T-helper 22 cell (primary cell): ENCODE data around the gene TUSC2.
"Not testable (repeated sequence)": the region's sequence is repeated elsewhere in the genome, so short reads cannot be mapped to it uniquely, and the experiment has no call there.

Experiments
- DNase-seq: peaks from one replicate; pipeline ENCODE4 v3.0.0-alpha.2; 2020; ENCODE audit warnings: low read depth

TUSC2 gene

DNA sequence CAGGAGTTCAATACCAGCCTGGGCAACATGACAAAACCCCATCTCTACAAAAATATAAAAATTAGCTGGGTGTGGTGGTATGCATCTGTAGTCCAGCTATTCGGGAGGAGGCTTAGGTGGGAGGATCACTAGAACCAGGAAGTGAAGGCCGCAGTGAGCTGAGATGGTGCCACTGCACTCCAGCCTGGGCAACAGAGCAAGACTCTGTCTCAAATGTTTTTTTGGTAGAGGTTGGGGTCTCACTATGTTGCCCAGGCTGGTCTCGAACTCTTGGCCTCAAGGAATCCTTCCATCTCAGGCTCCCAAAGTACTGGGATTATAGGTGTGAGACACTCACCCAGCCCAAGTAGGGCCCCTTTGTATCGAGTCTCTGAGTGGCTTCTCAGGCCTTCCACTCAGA lies 33.9 kb downstream of the TUSC2 start:
- no peak for DNase-seq

DNA sequence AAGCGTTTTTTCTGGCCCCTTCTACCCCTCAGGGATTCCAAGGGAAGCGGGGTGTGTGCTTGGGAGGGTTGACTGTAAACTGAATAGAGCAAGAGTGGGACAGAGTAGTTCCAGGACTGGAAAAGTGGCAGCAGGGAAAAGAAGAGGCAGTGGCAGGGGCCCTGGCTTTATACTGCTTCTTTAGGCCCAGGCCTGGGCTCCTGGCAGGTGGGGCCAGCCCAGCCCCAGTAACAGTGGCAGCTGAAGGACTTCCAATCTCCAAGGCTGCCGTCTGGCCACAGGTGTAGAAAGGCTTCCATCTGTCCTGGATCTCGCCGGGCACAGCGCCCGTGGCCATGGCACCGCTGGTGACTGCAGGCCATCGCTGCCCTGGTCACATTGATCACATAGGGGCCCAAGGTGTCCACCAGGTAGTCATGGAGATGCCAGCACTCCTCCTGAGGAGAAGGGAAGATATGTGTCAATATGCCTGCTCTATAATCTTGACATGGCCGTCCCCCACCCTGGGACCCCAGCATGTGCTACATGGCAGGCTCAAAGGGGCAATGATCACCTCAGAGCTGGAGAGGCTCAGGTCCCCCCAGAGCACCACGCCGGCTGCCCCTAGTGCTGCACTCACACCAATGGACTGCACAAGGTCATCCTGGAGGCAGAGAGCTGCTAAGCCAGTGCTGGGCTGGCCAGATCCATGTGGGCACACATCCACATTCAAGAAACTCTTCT lies 34.8 kb downstream of the TUSC2 start:
- no peak for DNase-seq

DNA sequence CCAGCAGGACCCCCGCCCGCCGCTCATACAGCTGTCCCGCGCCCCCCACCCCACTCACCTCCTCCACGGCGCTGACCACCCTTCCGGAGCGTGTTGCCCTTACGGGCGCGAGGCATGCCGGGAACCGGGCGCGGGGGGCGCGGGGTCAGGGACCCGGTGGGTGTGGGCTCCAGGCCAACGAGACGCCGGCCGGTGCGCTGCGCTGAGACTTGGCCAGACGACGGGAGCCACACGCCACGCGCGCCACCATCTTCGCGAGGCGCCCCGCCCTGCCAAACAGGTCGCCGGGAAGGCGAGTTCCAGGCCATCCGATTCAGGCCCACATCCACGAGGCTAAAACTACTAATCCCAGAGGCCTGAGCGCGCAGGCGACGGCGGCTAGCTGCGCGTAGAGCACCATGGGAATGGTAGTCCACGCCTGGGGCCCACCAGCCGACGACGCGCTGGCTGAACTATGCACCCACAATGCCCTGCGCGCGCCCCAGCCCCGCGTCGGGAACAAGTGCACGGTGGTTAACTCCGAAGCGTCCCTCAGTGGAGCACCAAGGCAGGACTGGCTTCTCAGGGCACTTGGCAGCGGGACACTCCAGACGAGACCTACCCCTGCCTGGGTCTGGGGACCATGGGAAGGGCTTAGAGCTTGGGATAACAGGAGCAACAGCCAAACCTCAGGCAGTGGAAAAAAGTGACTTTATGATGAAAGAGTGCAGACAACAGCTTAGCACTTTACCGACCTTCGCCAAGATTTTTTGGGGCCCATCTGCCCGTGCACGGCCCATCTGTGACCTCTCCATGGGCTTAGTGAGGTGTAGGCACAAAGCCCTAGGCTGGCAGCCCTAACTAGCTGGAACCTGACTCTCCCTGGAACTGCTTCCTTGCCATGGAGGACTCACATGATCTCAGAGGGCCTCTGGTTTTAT lies 35.6 kb downstream of the TUSC2 start, which contains the start of gene IFRD2:
Gene IFRD2 (minus strand): TSS at position 271 of the 920 bp plus-strand sequence. CDS start 155 bp downstream, at position 116.
- peak; percentile 95 for DNase-seq

DNA sequence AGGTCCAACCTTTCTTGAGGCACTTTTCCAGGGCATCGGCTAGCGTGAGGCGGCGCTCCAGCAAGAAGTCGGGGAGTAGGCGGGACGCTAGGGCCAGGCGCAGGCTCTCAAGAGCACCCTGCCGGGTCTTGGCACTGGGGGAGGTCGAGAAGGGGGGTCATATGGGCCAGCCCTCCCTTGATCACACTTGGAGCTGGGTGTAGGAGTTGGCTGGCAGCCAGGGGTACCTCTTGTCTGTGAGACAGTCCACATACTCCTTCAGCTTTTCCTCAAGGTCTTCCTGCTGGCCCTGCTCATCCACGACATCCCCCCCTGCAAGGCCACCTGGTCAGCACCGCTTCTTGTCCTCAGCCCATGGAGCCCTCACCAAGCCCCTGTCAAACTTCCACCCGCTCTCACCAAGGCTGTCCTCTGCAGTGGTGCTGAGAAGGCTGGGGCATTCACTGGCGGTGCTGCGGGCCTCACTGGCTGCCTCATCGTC lies 37.8 kb downstream of the TUSC2 start:
- DNase-seq = no peak

DNA sequence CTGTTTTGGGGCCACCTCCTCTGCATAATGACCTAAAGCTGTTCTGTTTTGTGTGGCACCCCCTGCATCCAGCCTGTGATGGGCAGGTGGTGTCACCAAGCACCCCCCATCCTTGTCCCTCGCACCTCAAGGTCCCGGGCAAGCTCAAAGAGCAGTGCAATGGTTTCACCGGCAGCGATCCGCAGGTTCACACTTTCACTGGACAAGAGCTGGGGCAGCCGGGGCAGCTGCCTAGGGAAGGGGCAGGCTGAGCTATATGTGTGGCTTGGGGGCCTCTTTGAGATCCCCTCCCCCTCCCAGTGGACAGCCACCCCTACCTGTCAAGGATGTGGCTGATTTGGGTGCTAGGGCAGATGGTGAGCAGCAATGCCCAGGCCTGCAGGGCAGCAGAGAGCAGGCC lies 38.9 kb downstream of the TUSC2 start:
- DNase-seq = no peak

DNA sequence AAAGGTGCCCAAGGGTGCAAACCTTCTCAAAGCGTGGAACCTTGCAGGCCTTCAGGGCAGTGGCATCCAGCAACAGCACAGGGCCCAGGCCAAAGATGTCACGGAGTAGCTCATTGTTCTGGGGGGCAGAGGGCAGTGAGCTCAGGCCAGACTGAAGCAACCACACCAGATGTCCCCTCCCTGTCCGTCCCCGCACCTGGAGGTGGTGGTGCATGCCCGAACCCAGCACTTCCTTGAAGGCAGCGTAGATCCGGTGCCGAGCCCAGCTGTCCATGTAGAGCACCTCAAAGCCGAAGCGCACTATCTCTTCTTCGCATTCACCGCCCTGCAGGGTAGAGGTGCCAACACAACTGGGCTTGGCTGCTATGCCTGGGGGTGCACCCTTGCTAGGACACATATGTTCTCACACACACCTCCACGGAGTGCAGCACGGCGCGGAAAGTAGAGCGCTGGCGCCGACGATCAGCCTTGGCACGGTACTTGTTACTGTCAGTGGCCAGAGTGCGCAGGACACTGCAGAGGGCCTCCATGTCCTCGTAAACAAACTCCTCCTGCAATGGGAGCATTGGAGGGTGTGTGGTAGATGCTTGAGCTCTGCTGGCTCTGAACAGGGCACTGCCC lies 39.5 kb downstream of the TUSC2 start:
- no peak for DNase-seq

DNA sequence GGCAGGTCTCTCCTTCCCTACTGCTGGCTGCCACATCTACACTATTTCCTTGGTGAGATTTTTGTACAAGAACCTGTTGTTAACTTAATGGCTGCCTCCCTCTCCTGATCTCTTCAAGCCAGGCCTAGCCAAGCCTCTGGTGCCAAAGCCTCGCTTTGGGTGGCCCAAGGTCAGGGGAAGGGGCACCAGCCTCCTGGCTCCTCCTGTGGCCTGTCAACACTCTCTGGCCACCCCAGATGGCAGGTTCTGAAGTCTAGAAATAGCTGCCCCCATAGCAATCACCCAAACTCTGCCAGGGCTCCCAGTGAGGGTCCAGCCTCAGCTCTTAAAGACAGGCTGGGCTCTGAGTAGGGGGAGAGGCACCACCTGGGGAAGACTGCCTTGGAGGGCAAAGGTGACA lies 40.8 kb downstream of the TUSC2 start:
- DNase-seq = no peak

DNA sequence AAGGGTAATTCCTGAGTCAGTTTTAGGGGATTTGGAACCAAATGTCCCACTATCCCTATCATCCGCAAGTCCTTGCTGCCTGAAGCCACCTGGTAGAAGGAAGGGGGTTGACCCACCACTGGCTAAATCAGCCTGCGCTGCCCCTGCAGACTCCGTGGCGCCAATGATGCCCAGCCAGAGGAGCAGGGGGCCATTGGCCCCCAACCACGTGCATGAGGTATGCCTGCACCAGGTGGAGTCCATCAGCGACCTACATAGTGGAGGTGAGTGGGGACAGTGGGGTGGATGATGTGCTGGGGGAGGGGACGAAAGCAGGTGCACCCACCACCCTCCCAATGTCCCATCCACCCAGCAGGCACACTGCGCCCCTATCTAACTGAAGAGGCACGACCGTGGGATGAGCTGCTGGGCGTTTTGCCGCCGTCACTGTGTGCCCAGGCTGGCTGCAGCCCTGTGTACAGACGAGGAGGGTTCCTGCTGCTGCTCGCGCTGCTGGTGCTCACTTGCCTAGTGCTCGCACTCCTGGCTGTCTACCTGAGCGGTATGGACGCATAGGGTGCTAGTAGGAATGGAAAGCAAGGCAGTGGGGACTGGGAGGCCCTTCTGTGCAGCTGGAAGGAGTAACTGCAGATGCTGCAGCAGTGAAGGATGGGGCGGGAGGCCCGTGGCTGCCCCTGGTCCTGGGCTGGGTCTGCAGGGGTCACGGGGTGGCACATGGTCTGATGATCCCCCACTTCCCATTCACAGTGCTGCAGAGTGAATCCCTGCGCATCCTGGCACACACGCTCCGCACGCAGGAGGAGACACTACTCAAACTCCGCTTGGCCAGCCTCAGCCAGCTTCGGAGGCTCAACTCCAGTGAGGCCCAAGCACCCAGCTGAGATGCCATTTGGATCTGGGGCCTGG lies 41.4 kb downstream of the TUSC2 start:
- DNase-seq = no peak

DNA sequence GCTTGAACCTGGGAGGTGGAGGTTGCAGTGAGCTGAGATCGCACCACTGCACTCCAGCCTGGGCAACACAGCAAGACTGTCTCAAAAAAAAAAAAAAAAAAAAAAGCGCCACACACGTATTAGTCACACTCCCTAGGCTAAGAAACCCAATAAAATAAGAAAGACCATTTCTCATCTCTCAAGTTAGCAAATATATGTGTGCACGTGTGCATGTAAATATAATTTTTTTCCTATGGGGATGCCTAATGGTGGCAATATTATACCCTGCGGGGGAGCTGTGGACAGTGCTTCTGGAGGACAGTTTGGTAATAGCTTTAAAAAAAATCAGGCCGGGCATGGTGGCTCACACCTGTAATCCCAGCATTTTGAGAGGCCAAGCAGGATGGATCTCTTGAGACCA lies 43.9 kb downstream of the TUSC2 start:
- not testable (repeated sequence) for DNase-seq

DNA sequence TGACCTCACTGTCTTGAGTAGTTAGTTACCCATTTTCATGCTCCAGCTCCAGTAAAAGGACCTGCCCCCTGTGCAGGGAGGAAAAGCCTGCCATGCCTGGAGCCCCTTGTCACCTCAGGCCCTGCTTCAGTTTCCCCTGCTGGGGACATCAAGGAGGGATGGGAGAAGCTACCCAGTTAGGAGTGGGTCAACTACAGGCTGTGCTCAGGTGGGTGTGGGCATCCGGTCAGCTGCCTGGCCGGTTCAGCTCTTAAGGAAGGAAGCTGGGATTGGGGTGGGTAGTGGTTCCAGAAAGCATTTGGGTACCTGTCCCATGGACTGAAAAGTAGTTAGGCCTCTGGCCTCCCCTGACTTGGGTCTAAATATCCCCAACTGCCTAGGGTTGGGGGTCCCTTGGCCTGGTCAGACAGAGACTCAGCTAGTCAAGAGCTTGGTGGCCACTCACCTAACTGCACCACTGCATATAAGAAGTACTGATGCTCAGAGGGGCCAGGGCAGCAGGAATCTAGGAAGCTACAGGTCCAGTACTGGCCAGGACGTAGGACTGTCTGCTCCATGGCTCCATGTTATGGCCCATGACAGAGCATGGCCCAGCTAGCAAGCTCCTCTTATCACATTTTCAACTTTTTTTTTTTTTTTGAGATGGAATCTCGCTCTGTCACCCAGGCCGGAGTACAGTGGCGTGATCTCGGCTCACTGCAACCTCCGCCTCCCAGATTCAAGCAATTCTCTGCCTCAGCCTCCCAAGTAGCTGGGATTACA lies 48.6 kb downstream of the TUSC2 start:
- no peak for DNase-seq

DNA sequence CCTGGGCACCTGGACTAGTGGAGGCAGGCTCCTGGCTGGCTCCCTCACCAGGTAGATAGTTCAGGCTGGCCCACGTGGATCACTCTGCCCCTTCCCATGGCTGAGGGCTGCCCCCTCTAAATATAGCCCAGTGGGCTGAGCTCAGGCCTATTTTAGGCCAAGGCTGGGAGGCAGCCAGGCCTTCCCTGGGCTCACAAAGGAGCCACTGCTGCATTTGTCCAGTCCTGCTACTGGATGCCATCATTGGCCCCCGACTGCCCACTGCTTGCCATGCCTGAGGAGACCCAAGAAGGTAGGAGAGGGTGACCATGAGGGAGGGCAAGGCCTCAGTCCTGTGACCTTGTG lies 49.2 kb downstream of the TUSC2 start, which contains the start of gene LSMEM2:
Gene LSMEM2 (plus strand): TSS at position 208 of the 345 bp plus-strand sequence. CDS start 27 bp downstream, at position 235.
- DNase-seq = no peak

DNA sequence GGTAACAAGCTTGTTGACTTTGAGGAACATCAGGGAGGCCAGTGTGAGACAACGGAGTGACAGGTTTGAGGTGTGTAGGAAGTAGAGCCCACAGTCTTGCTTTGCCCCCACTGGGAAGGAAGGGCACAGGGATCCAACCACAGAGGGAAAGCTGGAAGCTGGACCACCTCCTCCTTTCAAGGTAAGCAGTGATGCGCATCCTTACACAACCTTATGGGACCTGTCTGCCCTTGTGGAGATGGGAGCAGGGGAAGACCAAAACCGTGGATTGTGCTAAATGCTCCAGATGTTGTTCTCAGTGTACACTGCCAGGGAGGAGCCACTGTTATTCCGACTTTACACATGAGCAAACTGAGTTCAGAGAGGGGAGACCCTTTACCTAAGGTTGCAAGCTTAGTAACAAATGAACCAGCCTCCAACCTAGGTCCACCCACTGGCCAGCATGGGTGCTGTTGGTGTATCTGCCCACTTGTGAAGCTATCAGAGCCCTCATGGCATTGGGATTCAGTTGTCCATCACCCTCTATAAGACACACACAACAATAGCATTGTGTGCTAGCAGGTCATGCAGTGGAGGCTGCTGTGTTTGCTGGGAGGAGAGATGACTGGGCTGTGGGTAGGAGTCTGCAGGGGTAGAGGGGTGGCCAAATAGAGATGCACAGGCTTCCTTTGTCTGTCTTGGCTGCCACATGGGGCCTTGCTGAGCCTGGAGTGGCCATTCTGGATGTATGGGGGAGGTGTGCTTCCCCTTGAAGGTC lies 49.7 kb downstream of the TUSC2 start:
- DNase-seq = no peak

DNA sequence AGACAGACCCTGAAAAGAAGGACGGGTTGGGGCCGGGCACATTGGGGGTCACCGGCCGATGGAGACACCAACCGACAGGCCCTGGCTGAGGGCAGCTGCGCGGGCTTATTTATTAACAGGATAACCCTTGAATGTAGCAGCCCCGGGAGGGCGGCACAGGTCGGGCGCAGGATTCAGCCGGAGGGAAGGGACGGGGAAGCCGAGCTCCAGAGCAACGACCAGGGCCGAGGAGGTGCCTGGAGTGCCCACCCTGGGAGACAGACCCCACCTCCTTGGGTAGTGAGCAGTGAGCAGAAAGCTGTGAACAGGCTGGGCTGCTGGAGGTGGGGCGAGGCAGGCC lies 51.3 kb downstream of the TUSC2 start:
- no peak for DNase-seq

DNA sequence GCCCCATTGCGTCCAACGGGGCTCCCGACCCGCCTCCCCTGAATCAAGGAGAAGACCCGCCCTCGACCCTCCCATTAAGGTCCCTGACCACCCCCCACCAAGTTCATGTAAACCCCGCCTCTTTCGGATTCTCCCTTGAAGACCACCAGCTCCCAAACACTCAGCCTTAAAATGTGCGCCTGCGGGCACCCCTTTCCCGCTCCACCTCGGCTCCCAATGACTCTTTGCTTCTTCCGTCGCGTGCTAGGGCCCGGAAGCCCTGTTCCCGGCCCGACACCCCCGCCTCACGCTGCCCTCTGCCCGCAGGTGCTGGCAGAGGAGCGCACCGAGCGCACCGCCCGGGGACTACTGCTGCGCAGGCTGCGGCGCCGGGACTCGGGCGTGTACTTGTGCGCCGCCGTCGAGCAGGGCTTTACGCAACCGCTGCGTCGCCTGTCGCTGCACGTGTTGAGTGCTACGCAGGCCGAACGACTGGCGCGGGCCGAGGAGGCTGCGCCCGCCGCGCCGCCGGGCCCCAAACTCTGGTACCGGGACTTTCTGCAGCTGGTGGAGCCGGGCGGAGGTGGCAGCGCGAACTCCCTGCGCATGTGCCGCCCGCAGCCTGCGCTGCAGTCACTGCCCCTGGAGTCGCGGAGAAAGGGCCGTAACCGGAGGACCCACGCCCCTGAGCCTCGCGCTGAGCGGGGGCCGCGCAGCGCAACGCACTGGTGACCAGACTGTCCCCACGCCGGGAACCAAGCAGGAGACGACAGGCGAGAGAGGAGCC lies 51.8 kb downstream of the TUSC2 start:
- DNase-seq = no peak

DNA sequence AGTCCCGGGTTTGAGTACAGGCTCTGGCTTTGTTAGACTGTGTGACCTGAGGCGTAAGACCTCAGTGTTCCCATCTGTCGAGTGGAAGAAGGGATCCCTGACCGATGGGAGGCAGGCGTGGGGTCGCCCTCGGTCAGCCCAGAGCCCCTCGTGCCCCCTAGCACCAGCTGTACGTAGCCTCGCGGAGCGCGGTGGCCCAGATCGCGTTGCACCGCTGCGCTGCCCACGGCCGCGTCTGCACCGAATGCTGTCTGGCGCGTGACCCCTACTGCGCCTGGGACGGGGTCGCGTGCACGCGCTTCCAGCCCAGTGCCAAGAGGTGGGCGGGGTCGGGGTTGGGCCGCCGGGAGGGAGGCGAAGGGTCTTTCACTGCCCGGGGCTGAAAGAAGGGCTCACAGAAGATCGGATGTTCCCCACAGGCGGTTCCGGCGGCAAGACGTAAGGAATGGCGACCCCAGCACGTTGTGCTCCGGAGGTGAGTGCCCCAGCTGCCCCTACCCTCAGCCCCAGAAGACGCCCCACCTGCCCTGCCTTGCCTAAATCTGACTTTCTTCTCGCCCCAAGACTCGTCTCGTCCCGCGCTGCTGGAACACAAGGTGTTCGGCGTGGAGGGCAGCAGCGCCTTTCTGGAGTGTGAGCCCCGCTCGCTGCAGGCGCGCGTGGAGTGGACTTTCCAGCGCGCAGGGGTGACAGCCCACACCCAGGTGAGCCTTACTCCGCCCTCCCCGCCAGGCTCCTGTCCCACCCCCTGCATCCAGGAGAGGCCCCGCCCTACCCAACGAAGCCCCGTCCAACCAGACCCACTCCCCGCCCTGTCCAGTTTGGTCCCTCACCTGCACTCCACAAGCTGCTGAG lies 52.7 kb downstream of the TUSC2 start:
- no peak for DNase-seq
